Measurements from ENCODE around the gene CACNA1I.
A peak's percentile ranks its signal among the peaks of the same experiment; 100 is the strongest.

Gene CACNA1I

GRCh38 chr22:39569066-39569465 is 1.5 kb upstream of the CACNA1I start:
- no peak for DNase-seq

GRCh38 chr22:39570226-39570625 is 327 bp upstream of the CACNA1I start:
- no peak for DNase-seq

GRCh38 chr22:39571538-39571937 is 985 bp downstream of the CACNA1I start:
- no peak for DNase-seq

GRCh38 chr22:39574779-39575551 is 4.4 kb downstream of the CACNA1I start:
- DNase-seq, result no peak

GRCh38 chr22:39575552-39575825 is 4.9 kb downstream of the CACNA1I start:
- DNase-seq, result no peak

- no peak for DNase-seq
Measured at GRCh38 chr22:39576027-39576426, 5.5 kb downstream of the CACNA1I start.

DNA sequence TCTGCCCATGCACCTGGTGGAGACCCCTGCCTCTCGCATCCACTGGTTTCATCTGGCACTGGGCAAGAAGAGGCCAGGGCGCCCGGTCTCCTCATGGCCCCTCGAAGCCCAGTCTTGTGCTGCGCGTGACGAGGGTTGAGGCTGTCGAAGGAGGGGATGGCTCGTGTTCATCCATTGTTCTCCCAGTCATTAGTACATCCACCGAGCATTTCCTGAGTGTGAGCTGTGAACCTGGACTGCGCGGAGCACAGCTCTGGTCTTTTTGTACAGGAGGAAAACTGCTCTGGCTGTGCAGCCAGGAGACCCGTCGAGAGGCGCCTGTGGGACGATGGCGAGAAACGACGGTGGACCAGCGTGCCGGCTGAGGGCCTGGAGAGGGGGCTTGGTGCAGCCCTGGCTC is 6.8 kb downstream of the CACNA1I start:
- DNase-seq, result no peak

- no peak for DNase-seq
Measured at GRCh38 chr22:39577900-39578299, 7.3 kb downstream of the CACNA1I start.

DNA sequence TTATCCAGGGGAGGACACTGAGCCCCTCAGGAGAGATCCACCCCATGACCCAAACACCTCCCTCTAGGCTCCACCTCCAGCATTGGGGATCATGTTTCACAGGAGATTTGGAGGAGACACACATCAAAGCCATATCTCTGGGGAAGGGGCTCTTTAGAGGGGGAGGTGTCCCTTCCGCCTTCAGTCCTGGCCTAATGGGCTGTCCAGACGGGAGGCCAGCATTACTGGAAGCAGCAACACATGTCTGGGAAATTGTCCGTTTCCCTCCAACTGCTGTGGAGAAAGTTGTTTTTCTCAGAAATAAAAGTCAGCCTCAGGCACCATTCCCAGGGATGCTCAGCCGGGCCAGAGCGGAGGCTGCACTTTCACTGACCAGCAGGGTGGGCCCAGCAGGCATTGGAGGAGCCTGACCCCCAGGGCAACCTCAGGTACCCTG is 9.5 kb downstream of the CACNA1I start:
- DNase-seq, result peak; percentile 72

DNA sequence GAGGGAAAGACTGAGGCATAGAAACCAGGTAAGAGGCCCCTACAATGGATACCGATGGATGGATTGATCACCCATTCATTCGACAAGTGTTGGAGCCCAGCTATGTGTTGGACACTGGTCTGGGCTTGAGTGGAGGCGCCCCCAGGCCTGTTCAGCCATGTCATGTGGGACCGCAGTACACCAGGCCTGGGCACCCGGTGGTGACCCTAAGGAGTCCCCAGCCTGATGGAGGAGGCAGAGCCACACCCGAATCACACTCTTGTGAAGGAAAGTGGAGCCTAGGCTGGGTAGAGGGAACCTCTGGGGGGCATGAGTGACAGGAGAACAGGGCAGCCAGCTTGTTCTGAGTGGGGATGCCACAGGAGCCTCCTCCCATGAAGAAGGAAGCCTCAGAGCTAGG is 10.2 kb downstream of the CACNA1I start:
- DNase-seq, result no peak

DNA sequence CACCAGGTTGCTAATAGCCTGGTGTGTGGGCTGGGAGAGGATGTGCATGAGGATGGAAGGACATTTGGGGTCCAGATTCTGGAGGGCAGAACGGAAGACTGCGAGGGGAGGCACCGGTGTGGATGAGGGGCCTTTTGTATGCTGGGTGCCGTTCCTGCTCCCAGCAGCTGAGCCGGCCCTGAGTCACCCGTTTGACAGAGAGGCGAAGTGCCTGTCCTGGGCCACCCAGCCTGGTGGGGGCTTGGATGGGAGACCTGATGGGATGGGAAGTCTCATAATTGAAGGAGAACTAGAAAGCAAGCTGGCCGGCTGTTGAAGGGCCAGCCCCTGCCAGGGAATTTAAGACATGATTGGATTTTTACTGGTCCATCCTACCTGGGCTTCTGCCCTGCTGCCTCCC is 10.8 kb downstream of the CACNA1I start:
- DNase-seq, result no peak

GRCh38 chr22:39583066-39583667 is 12.6 kb downstream of the CACNA1I start:
- DNase-seq, result no peak

DNA sequence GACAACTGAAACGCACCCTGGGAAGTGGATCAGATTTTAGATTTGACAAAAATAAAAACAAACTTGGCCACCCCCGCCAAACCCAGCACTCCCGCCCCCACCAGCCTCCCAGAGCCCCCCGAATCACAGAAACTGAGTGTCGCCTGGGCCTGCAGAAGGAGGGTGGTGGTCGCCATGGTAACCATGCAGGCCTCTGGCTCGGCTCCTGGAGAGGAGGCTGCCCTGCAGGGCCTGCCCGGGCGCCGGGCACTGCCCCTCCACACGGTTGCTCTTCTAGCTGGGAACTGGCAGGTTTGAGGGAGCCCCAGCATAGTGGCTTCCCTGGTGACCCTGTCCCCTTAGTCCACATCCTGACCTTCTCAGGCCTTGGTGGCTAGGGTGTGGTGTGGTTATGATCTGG is 19.3 kb downstream of the CACNA1I start:
- DNase-seq, result no peak

- no peak for DNase-seq
Measured at GRCh38 chr22:39592081-39593065, 21.8 kb downstream of the CACNA1I start.

DNA sequence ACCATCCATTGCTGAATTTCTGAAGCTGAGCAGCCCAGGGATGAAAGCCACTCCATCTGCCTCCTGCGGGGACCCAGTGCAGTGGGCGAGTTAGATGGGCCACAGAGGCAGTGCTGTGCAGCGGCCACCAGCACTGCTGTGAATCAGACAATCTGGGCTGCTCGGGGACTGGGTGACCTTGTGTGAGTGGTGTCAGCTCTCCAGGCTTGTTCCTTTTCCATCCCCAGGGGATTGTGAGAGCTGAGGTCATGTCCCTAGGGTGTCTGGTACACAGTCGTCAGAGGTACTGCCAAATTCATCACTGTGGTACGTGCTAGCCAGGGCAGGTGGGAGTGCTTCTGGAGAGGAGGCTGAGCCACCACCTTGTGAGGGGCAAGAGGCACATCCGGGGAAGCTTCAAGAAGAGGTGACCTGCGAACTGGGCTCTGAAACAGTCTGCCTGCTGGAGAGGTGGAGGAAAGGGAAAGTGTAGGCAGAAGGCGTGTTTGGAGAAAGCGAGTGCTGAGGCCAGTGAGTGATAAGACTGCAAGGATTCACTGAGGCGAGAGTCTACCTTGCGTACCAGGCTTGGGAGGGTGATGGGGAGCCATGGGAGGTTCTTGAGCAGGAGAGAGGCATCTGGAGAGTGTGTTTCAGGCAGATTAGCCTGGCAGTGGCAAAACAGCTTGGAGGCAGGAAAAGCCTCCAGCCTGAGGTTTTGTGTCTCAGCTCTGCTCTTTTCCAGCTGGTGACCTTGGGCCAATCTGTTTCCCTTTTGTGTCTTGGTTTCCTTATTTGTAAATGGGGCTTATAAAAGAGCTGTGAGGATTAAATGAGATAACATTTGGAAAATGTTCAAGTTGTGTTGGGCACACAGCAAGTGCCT is 22.7 kb downstream of the CACNA1I start:
- DNase-seq, result no peak

GRCh38 chr22:39593931-39594285 is 23.4 kb downstream of the CACNA1I start:
- no peak for DNase-seq

DNA sequence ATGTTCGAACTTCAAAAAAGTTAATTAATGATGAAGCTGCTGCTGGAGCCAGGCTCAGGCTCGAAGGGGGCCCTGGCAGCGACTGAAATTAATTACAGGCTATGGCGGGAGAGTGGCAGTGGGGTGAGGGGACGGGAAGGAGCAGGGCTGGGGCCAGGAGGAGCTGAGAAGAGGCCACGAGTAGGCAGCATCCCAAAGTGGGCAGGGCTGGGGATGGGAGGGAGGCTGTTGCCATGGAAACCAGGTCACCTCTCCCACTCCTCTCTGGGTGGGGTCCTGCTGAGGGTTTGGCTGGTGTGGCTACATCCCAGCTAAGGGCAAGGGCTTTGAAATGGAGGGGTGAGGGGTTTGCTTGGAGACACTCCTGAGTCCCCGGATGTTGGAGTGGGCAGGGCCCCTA is 23.9 kb downstream of the CACNA1I start:
- DNase-seq, result no peak

GRCh38 chr22:39595622-39596172 is 25.1 kb downstream of the CACNA1I start:
- no peak for DNase-seq

DNA sequence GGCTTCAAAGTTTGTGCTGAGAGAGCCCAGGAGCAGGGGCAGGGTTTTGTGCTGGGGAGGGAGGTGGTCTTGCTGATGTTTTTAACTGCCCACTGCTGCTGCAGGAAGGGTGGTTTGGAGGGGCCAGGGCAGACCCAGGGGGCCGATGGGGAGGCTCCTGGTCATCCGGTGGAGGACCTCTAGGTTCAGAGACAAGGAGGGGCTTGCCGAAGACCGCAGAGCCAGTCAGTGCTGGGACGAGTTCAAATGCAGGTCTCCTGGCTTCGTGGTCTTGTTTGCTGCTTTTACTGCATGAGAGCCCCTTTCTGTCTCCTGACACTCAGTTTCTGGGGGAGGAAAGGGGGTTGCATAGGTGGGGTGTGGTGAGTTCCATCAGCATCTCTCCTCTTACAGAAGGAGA is 26.0 kb downstream of the CACNA1I start:
- no peak for DNase-seq

GRCh38 chr22:39597236-39597869 is 26.8 kb downstream of the CACNA1I start:
- no peak for DNase-seq

DNA sequence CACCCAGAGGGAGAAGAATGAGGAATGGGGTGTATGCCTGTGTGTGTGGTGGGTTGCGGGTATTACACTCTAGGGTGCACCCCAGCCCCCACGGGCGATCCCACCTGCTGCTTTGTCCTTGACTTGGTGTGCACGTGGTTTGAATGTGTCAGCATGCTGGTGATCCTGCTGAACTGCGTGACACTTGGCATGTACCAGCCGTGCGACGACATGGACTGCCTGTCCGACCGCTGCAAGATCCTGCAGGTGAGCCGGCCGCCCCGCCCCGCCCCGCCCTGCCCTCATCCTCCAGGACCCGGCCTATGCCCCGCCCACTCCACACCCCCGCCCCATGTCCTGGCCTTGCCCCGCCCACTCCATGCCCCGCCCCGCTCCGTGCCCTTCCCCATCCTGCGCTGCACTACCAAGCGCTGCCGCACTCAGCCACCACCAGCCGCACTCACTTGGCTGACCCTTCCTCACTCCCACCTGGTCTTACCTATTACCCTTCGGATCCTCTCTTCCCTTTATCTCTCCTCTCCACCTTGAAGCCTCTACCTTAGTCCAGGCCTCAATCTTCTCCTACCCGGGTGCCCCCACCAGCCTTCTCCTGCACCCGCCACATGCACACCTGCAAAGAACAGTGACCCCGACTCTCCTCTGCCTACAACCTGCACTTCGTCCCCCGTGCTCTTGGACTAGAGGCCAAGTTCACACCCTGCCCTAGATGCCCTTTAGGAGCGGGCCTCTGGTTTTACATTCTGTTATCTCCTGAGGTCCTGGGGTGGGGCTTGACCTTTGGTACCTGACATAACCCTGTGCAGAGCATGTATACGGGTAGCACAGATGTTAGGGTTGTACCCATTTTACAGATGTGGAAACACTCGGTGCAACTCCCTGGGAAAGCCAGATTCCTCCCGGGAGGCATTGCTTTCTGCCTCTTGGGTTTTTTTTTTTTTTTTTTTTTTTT is 27.7 kb downstream of the CACNA1I start:
- DNase-seq, result no peak

Measured in right hindlimb (tissue), 1 donor.